HPDE6-E6E7 (cell line): Measurements from ENCODE around the gene PRR7.
A peak's percentile ranks its signal among the peaks of the same experiment; 100 is the strongest.
"Not testable (repeated sequence)": the region's sequence is repeated elsewhere in the genome, so short reads cannot be mapped to it uniquely, and the experiment has no call there.

ENCODE experiments used
- DNase-seq: peaks from one replicate; pipeline ENCODE4 v3.0.0; 2011; ENCODE audit warnings: missing footprints; ENCODE audit errors: extremely low spot score

PRR7 gene

DNA sequence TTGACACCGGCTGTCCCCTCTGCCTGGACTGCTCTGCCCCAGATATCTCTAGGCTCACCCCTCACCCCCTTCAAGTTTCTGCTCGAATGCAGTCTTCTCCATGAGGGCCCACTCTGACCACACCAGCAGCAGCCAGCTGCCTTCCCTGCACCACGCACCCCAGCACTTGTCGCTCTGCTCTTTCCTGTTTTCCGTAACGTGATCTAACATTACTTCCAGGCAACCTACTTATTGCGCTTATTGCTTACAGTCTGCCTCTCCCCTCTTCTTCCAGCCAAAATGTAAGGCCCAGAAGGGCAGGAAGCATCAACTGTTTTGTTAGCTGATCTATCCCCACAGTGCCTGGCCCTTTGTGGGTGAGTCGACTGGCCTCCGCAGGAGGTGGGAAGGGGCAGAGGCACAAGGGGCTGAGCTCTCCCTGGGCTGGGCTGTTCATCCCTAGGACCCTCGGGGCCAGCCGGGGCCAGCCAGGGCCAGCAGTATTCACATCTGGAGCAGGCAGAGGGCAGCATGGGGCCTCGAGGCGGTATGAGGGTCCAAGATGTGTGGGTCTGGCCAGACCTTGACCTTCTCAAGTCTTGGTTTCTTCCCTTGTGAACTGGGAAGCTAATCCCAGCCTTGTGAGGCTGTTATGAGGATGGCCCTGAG, 38.4 kb downstream of the PRR7 start:
- no peak for DNase-seq

DNA sequence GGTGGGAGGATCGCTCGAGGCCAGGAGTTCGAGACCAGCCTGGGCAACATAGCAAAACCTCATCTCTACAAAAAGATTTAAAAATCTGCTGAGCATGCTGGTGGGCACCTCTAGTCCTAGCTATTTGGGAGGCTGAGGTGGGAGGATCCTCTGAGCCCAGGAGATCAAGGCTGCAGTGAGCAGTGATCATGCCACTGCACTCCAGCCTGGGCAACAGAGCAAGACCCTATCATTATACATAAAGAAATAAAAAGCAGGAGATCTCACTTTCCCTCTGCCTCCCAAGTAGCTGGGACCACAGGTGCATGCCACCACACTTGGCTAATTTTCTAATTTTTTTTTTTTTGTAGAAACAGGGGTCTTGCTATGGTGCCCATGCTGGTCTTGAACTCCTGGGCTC, 39.1 kb downstream of the PRR7 start:
- not testable (repeated sequence) for DNase-seq

DNA sequence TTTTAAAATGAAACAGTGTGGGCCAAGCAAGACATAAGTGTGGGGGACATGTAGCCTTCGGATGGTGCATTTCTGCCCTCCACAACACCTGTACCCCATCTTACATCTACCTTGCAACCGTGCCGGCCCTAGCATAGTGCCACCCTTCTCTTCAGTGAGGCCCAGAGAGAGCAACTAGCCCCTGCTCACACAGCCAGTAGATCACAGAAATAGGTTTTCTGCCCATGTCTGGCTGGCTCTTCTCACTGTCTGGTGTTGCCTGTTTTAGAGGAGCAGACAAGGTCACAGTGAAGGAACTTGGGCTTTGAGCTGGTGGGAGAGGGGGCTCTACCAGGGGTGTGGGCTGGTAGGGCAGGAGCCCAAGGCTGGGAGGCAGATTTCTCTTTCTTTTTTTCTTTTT, 39.6 kb downstream of the PRR7 start:
- no peak for DNase-seq

DNA sequence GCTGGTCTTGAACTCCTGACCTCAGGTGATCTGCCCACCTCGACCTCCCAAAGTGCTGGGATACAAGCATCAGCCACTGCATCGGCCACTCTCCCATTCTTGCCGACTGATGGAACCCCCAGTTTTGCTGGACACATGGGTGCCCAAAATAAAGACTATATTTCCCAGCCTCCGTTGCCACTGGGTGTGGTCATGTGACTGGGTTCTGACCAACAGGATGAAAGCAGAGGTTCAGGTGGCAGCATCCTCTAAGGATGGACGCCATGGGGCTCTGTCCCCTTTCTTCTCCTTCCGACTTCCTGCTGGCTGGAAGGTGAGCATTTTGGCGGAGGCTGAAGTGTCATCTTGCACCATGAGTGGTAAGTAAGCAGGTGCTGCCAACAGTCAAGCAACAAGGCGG, 40.5 kb downstream of the PRR7 start:
- no peak for DNase-seq

DNA sequence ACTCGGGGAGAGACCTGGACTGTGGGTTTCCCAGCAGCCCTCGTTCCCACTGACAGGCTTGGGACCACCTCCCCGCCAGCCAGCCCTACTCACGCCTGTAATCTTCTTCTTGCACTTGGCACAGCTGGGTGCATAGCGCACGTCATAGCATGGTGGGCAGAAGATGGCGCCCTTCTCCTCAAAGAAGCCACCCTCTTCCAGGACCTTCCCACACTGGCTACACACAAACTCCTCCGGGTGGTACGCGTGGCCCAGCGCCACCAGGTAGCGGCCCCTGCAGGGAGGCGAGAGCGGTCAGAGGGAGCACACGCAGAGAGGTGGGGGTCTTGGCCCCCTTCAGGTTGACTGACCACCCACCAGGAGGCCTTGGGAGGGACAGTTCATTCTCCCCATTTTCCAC, 41.4 kb downstream of the PRR7 start:
- DNase-seq = no peak

DNA sequence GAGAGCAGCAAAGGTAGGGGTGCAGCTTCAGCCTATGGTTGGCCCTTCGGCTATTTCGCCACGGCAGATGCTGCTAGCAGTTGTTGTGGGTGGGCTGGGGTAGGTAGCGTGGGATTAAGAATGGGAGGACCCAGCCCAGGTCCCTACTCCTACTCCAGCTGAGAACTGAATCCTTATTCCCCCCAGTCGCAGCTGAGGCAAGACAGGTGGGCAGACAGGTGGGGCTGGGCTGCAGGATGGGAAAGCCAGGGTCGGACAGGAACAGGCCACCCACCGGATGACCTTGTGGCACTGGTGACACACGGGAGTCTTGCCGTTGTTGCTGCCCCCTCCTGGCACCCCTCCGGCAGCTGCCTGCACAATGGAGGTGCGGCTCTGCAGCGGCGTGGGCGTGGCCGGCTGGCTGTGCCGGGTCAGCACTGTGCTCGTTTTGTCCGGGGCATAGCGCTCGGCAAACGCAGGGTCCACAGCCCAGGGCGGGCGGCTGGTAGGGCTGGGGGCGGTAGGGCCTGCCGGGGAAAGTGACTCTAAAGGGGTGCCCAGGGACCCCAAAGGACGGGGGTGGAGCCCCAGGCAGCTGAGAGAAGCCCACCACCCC, 42.6 kb downstream of the PRR7 start:
- DNase-seq = no peak

GRCh38 chr5:177490311-177490991, 43.8 kb downstream of the PRR7 start:
- no peak for DNase-seq

GRCh38 chr5:177490992-177491391, 44.4 kb downstream of the PRR7 start:
- no peak for DNase-seq

- no peak for DNase-seq
Observed at GRCh38 chr5:177491429-177491945, 44.9 kb downstream of the PRR7 start.

DNA sequence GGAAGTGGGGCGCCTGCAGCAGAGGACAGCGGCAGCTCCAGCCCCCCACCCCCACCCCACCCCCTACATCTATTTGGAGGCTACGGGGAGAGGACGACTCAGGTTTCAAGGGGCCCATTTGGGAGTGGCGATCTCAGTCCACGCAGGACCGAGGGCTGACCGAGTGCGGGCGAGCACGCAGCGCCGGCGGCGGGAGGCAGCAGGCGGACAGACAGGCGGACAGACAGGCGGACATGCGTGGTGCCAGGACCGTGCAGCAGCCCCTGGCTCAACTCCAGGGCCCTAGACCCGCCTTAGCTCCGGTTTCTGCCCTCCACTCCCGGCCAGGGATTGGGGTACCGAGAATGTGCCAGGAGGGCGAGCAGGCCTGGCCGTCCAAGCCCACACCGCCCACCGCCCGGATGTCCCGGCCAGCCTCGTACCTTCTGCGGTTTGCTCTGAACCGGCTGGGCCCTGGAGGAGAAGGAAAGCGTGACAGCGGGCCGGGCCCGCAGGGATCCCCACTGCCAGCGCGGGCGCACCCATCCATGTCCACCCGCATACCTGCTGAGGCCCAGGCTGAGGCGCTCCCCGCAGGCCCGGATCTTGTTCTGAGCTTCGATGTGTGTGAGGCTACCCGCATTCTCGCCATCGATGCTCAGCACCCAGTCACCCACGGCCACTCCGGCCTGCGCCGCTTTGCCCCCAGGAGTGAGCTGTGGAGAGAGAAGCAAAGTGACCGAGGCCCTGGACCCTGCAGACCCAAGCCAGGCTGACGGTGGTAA, 45.6 kb downstream of the PRR7 start:
- DNase-seq = no peak

DNA sequence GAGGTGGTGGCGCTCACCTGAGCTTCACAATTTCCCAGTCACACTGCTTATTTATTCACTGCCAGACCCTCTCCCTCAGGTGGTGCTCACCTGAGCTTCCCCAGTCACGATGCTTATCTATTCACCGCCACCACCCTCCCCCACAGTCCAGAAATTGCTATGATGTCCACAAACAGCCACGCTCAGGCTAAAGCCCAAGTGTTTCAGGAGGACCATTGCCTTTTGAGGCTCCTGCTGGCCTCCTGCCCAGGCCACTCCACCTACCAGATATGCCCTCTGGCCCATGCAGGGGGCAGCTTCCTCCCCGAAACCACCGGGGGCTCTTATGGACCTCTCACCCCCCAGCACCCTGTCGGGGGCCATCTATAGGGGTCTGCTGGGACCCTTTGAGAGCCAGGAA, 46.2 kb downstream of the PRR7 start:
- DNase-seq = no peak

GRCh38 chr5:177493795-177494345, 47.3 kb downstream of the PRR7 start:
- DNase-seq = no peak

DNA sequence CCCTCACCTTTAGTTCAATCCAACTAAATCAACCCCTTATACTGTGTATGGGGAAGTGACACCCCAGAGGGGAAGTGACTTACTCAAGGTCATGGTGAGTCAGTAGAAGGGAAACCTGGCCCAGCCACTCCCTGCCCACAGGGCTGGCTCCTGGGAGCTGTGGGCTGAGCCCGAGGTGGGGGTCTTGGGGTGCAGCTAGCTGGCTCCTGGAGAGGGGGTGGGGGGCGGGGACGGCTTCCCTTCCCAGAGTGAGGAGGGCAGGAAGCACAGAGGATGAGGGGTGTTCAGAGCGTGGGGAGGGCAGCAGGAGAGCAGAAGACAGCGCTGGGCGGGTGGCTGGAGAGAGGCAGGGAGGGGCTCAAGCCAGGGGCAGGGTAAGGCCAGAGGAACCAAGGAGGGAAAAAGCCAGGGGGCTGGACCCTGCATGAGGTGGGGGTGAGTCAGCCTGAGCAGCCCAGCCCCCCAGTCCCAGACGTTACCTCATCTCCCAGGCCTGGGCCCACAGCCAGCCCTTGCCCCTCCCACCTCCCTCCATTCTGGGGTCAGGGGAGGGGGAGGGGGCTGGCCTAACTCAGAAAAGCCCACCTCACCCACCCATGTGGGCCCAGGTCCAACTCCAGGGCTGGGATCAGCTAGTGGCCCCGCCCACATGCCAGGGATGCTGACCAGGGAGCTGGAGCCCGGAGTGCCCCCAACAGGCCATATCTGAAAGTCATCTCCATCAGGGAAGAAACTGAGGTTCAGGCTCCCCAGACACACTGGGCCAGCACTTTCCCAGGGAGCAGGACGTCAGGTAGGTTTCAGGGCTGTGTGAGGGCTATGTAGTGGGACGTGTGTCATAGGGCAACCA, 48.0 kb downstream of the PRR7 start:
- peak; percentile 80 for DNase-seq

GRCh38 chr5:177495243-177496060, 48.8 kb downstream of the PRR7 start:
- DNase-seq = no peak

DNA sequence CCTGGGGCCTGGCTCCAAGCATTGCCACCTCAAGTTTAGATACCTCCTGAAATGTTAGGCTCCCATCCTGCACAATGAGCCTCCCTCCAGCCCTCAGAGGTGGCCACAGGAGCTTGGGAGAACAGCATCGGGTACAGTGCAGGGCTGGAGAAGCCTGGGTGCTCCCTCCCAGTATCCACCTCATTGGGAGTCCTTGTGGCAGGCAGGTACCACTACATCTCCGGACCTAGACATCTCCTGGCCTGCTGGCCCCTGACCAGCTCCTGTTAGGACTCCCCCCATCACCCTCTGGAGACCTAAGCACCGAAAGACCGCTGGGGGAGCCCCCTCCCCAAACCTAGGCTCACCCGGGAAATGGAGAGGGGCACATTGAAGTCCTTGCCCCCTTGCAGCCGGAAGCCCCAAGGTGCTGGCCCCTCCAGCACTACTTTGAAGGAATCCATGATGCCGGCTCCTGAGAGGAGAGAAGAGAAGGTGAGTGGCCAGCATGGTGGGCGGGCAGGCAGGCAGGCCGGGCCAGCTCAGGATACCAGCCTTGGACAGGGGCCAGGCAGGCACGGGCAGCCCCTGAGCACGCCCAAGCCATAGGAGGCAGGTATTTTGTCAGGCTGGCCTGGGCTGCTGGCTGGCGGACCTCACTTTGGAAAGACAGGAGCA, 49.6 kb downstream of the PRR7 start:
- no peak for DNase-seq

DNA sequence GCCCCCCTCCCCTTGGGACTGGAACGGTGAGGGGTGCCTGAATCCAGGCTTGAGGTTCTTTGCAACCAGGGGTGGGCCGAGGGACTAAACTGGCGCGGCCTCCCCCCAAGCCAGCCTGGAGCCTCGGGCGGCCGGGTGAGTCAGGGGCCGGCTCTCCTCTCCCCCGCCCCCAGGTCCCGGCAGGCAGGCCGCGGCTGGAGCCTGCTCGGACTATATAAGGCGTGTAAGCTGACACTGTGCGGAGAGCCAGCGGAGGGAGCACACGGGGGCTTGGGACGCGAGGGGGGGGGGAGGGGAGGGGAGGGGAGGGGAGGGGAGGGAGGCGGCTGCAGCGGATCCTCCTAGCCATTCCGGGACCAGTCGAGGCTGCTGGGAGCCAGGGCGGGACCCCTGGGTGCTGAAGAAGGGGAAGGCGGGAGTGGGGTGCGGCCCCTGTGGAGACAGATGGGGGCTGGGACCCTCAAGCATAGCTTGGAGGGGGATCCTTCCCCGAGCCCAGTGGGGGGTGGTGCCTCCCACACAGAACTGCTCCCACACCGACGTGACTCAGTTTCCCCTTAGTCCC, 50.2 kb downstream of the PRR7 start:
- peak; percentile 81 for DNase-seq

DNA sequence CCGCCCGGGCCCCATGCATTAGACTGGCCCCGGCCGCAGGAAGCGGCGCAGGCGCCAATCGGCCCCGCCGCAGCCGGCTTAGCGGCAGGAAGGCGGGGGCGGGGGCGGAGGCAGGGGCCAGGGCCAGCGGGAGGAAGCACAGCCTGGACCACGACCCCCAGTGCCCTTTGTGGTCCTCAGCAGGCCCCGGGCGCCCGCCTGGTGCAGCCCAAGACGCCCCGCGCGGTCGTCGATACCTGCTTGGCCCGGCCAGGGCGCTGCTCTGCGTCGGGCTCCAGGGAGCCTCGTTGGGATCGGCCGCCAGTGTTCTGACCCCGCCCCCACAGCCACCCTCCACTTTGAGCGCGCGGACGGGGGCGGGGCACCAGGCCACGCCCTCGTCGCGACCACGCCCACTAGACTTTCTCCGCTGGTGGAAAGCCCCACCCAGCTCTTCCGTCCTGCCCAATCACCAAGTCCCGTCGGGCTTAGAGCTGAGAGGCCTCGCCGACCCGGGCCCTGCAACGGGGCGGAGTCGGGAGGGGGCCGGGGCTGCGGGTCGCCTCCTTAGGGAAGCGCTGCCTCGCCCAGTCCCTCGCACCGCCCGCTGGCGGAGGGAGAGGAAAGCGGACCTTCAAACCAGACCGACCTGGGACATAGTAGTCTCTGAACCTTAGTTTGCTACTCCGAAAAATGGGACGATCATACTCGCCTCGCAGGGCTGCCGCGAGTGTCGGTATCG, 50.8 kb downstream of the PRR7 start, which contains the start of gene PDLIM7:
TSS of gene PDLIM7 (minus strand) at position 313 of the 721 bp plus-strand sequence. CDS start 1,092 bp downstream, outside the sequence.
- DNase-seq = peak; percentile 95

DNA sequence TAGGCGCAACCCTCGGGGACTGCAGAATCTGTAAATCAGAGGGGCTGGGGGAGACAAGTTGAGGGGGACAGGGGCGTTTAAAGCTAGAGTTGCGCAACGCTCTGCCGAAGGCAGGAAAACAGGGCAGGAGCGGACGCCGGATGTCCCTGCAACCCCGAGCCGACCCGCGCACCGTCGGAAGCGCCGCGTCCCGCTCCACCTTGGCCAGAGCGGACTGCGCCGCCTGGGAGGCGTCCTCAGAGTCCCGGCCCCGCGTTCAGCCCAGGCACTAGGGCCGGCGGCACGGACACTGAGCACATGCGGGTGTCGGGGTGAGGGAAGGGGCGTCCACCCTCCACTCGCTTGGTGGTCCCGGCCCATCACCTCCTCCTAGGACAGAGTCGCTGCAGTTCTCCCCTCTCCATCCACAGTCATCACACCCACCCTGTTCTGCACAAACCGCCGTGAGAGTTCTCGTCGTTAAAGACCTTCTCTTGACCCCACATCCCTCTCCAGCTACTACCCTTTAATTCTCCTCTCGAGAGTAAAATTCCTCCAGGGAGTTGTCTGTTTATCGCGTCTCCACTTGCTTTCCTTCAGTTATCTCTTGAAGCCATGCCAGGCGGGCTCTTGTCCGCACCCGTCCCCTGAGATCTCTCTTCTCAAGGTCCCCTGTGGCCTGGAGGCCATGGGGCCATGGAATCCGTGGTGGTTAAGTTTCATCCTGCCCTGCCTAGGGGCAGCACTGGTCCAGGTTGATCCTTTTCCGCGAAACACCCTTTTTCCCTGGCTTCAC, 51.6 kb downstream of the PRR7 start:
- DNase-seq = no peak
